Parathyroid adenoma (tissue), 2 donors: Measurements from ENCODE around the gene ASB7.

Experiments used
- H2AFZ ChIP-seq: fragments of 300-600 bp; sonication (generic); one replicate; pipeline ENCODE4 v1.7.0; 2017; ENCODE audit warnings: antibody characterized with exemption, mild to moderate bottlenecking
- H3K27ac ChIP-seq: fragments of 300-600 bp; sonication (generic); one replicate; pipeline ENCODE4 v1.7.0; 2017
- H3K27me3 ChIP-seq: fragments of 300-600 bp; sonication (generic); one replicate; pipeline ENCODE4 v1.7.0; 2017; ENCODE audit warnings: low read length; ENCODE audit not compliant: control insufficient read depth, insufficient read depth
- H3K36me3 ChIP-seq: fragments of 300-600 bp; sonication (generic); one replicate; pipeline ENCODE4 v1.7.0; 2017; ENCODE audit warnings: low read length; ENCODE audit not compliant: control insufficient read depth, insufficient read depth
- H3K4me1 ChIP-seq: fragments of 300-600 bp; sonication (generic); one replicate; pipeline ENCODE4 v1.7.0; 2017; ENCODE audit warnings: control low read depth
- H3K4me2 ChIP-seq: fragments of 300-600 bp; sonication (generic); one replicate; pipeline ENCODE4 v1.7.0; 2017; ENCODE audit warnings: low read length
- H3K4me3 ChIP-seq: fragments of 300-600 bp; sonication (generic); one replicate; pipeline ENCODE4 v1.7.0; 2017; ENCODE audit warnings: low read depth, low read length
- H3K79me2 ChIP-seq: fragments of 300-600 bp; sonication (generic); one replicate; pipeline ENCODE4 v1.7.0; 2017; ENCODE audit warnings: control low read depth
- H3K9ac ChIP-seq: fragments of 300-600 bp; sonication (generic); one replicate; pipeline ENCODE4 v1.7.0; 2017; ENCODE audit warnings: mild to moderate bottlenecking
- H3K9me3 ChIP-seq: fragments of 300-600 bp; sonication (generic); one replicate; pipeline ENCODE4 v1.7.0; 2017; ENCODE audit warnings: low read length; ENCODE audit not compliant: control insufficient read depth
- CTCF ChIP-seq: fragments of 300-600 bp; sonication (generic); IDR thresholded peaks from one replicate; pipeline ENCODE4 v1.7.0; 2017; ENCODE audit warnings: antibody characterized with exemption, mild to moderate bottlenecking
- donor health status: primary hyperparathyroidism.

ASB7 gene

DNA sequence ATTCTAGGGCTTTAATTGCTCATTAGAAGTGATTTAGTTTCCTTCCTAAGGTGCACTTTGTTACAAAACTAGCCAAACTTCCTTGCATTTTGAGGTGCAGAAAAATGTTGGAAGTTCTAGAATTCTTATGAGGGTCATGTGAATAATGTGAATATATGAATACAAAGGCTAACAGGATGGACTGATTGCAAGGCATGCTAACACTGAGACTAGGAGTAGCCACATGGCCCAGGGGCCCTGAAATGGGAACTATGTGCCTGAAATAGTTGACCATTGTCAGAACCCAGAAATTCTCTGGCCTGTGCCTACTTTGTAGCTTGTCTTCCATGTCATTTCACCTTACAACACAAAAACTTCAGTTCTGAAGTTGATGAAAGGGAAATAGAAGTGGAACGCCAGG lies 10.8 kb downstream of the ASB7 start:
- H3K4me1 ChIP-seq: no peaks in the 10 kb centered on the region
- no peak overlapping the region for H3K27ac ChIP-seq
- H3K36me3 ChIP-seq: no peaks in the 10 kb centered on the region
- TF ChIP-seq CTCF: no peak
- no peak overlapping the region for H3K9ac ChIP-seq
- no peaks in the 10 kb centered on the region for H3K9me3 ChIP-seq
- H3K79me2 ChIP-seq: no peaks in the 10 kb centered on the region
- H3K4me3 ChIP-seq: no peak overlapping the region
- H2AFZ ChIP-seq: no peak overlapping the region
- H3K27me3 ChIP-seq: no peaks in the 10 kb centered on the region
- H3K4me2 ChIP-seq: no peak overlapping the region

- no peak overlapping the region for H3K4me3 ChIP-seq
- H3K9ac ChIP-seq: no peak overlapping the region
- no peaks in the 10 kb centered on the region for H3K79me2 ChIP-seq
- no peaks in the 10 kb centered on the region for H3K9me3 ChIP-seq
- TF ChIP-seq CTCF: no peak
- H3K27me3 ChIP-seq: no peaks in the 10 kb centered on the region
- no peaks in the 10 kb centered on the region for H3K4me1 ChIP-seq
- H2AFZ ChIP-seq: no peak overlapping the region
- no peak overlapping the region for H3K4me2 ChIP-seq
- H3K27ac ChIP-seq: no peak overlapping the region
- H3K36me3 ChIP-seq: no peaks in the 10 kb centered on the region
These were observed 11.9 kb downstream of the ASB7 start for GRCh38 chr15:100614336-100614735.

DNA sequence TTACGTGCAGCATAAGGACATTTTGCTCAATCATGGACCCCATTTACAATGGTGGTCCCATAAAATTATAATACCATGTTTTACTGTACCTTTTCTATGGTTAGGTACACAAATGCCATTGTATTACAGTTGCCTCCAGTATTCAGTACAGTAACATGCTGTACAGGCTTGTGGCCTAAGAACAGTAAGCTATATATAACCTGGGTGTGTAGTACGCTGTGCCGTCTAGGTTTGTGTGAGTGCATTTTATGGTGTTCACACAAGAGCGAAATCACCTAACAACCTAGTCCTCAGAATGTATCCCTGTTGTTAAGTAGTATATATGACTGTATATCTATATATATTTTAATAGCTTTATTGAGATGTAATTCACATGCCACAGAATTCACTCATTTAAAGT lies 12.5 kb downstream of the ASB7 start:
- H3K4me3 ChIP-seq: no peak overlapping the region
- H3K36me3 ChIP-seq: no peaks in the 10 kb centered on the region
- H3K27me3 ChIP-seq: no peaks in the 10 kb centered on the region
- H3K9ac ChIP-seq: no peak overlapping the region
- H3K4me2 ChIP-seq: no peak overlapping the region
- H3K4me1 ChIP-seq: no peaks in the 10 kb centered on the region
- H2AFZ ChIP-seq: no peak overlapping the region
- H3K79me2 ChIP-seq: no peaks in the 10 kb centered on the region
- no peaks in the 10 kb centered on the region for H3K9me3 ChIP-seq
- no peak overlapping the region for H3K27ac ChIP-seq
- TF ChIP-seq CTCF: no peak

DNA sequence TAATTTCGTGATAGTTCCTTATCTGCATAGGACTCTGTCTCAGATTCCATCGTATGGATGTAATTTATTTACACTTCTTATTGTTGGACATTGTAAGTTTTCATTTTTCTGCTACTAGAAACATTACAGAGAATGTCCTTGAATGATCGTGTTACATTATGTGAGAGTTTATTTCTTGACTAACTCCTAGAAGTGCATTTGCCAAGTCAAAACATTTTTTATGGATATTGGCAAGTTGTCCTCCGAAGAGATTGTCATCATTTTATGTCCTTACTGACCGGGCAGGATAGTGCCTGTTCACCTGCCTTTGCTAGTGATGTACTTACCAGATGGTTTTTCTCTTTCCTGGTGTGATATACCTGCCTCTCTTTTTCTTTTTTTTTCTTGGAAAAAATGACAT lies 13.4 kb downstream of the ASB7 start:
- H3K27ac ChIP-seq: no peak overlapping the region
- H2AFZ ChIP-seq: no peak overlapping the region
- H3K4me3 ChIP-seq: no peak overlapping the region
- no peaks in the 10 kb centered on the region for H3K79me2 ChIP-seq
- no peak overlapping the region for H3K9ac ChIP-seq
- H3K4me1 ChIP-seq: no peaks in the 10 kb centered on the region
- no peak overlapping the region for H3K4me2 ChIP-seq
- no peak for TF ChIP-seq CTCF
- no peaks in the 10 kb centered on the region for H3K36me3 ChIP-seq
- H3K9me3 ChIP-seq: no peaks in the 10 kb centered on the region
- H3K27me3 ChIP-seq: no peaks in the 10 kb centered on the region

DNA sequence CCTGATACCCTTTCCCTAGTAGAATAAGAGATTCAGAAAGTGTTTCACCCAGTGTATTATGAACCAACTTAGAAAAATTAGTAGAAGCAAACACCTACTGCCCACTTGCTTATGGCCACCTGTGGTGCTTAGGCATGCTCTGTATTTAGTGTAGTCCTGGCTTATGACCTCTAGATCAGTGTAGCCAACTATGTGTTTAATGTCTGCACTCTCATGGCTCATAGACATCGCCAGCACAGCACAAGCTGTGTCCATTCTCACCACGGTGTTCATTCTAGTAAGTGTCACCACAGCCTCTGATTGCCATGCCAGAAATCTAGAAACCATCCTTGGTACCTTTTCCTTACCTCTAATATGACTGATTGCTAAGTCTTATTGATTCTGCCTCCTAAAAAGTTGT lies 14.3 kb downstream of the ASB7 start:
- no peak overlapping the region for H3K4me2 ChIP-seq
- no peaks in the 10 kb centered on the region for H3K27me3 ChIP-seq
- H3K27ac ChIP-seq: no peak overlapping the region
- no peak overlapping the region for H3K4me3 ChIP-seq
- TF ChIP-seq CTCF: no peak
- H3K9me3 ChIP-seq: no peaks in the 10 kb centered on the region
- no peaks in the 10 kb centered on the region for H3K36me3 ChIP-seq
- H3K79me2 ChIP-seq: no peaks in the 10 kb centered on the region
- no peak overlapping the region for H3K9ac ChIP-seq
- no peaks in the 10 kb centered on the region for H3K4me1 ChIP-seq
- no peak overlapping the region for H2AFZ ChIP-seq
